Activated CD4-positive, alpha-beta T cell treated with anti-CD3 and anti-CD28 coated beads, Interleukin-2, amount 10 ng/mL, durations not matched to agents 7 days and 5 days (primary cell): ENCODE measurements around the gene ODC1. TPM values are rescaled to one million over a fixed set of nuclear protein-coding genes. Genes with fewer than 3 reads are reported as not detected.

ENCODE experiments used
- CTCF ChIA-PET: fragments of 350-600 bp; sonication (Branson Sonifier 250); formaldehyde crosslinking; loops from one replicate; lab custom pipeline; 2021; ENCODE audit warnings: antibody characterized with exemption; lab: Charles Lee
- POLR2A ChIA-PET: fragments of 350-600 bp; sonication (Branson Sonifier 250); formaldehyde crosslinking; loops from one replicate; lab custom pipeline; 2021; ENCODE audit warnings: antibody characterized with exemption; lab: Charles Lee
- DNase-seq: peaks from one replicate; pipeline ENCODE4 v3.0.0-alpha.2; 2020
- H3K27ac Mint-ChIP-seq: one replicate; pipeline ENCODE4 v1.8.0; 2021; ENCODE audit warnings: mild to moderate bottlenecking, moderate library complexity, mixed read lengths
- H3K27me3 Mint-ChIP-seq: one replicate; pipeline ENCODE4 v1.8.0; 2021; ENCODE audit warnings: mixed read lengths
- H3K36me3 Mint-ChIP-seq: one replicate; pipeline ENCODE4 v1.8.0; 2021; ENCODE audit warnings: low read depth, mixed read lengths
- H3K4me1 Mint-ChIP-seq: one replicate; pipeline ENCODE4 v1.8.0; 2021; ENCODE audit warnings: mixed read lengths
- H3K4me3 Mint-ChIP-seq: one replicate; pipeline ENCODE4 v1.8.0; 2021; ENCODE audit warnings: mild to moderate bottlenecking, moderate library complexity, mixed read lengths
- H3K9me3 Mint-ChIP-seq: one replicate; pipeline ENCODE4 v1.8.0; 2021; ENCODE audit warnings: mixed read lengths
- total RNA-seq, 2 experiments: library from RNA; stranded (reverse); gene quantifications; one replicate each; pipeline ENCODE4 v1.2.3, GENCODE V29; 2021

ODC1 gene
- total RNA-seq, 2 experiments from 2014 or later: 47.1 to 50.3 TPM

DNA sequence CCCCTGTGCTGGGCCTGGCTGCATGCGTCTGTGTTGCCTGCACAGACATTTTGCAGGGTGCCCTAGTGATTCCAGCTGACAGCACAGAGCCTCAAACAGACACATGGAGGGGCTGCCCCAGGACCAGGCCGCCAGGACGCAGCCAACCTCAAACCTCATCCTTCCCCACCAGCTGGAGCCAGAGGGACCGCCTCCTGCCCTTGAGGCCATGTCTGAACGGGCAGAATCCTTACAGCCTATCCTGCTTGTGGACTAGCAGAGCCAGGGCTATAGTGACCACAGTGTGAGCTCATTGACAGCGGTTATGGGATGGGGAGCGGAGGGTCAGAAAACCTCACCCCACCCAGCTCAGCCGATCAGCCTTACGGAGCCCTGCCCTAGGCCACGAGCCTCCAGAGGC, 22.4 kb downstream of the ODC1 start:
- H3K4me3 Mint-ChIP-seq: no peak overlapping the region
- no peaks in the 10 kb centered on the region for H3K36me3 Mint-ChIP-seq
- no peaks in the 10 kb centered on the region for H3K4me1 Mint-ChIP-seq
- H3K9me3 Mint-ChIP-seq: no peaks in the 10 kb centered on the region
- POLR2A ChIA-PET: no interaction called here
- no peaks in the 10 kb centered on the region for H3K27me3 Mint-ChIP-seq
- no peak for DNase-seq
- CTCF ChIA-PET: interaction anchor here (0.5 to 3.5 kb wide), 5 partner anchors 9 to 52 kb away, joined by 3 to 16 read pairs (median 4); partner anchors contain the start of gene ODC1
- no peak overlapping the region for H3K27ac Mint-ChIP-seq

GRCh38 chr2:10424916-10425505, 23.1 kb downstream of the ODC1 start:
- H3K4me3 Mint-ChIP-seq: no peak overlapping the region
- H3K27me3 Mint-ChIP-seq: no peaks in the 10 kb centered on the region
- H3K4me1 Mint-ChIP-seq: no peaks in the 10 kb centered on the region
- POLR2A ChIA-PET: no interaction called here
- no peaks in the 10 kb centered on the region for H3K9me3 Mint-ChIP-seq
- no peak overlapping the region for H3K27ac Mint-ChIP-seq
- DNase-seq: no peak
- H3K36me3 Mint-ChIP-seq: peaks cover 2% of the 10 kb centered on the region
- CTCF ChIA-PET: interaction anchor here (0.5 to 3.5 kb wide), 4 partner anchors 9 to 300 kb away, joined by 3 to 16 read pairs (median 8); no protein-coding TSS in a partner anchor

DNA sequence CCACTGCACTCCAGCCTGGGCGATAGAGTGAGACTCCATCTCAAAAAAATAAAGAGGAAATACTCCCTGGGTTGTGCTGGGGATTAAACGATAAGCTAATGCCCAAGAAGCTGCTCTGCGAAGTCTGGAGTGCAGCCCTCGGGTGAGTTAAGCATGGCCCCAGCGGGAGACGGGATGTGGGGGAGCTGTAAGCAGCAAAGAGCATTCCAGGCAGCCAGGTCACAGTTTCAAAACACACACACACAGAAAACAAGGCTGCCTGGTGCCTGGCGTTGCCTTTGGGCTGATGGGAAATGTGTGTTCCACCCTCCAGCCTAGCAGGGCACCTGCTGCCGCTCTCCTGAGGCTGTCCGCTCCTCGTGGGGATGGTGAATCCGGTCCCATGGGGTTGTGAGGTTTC, 24.1 kb downstream of the ODC1 start:
- CTCF ChIA-PET: interaction anchor here (3.3 to 3.5 kb wide), 2 partner anchors 10 to 15 kb away, joined by 13 to 16 read pairs; no protein-coding TSS in a partner anchor
- Mint-ChIP-seq H3K27ac (no peak overlapping the region), H3K4me1 (no peaks in the 10 kb centered on the region), H3K4me3 (no peak overlapping the region), H3K36me3 (peaks cover 2% of the 10 kb centered on the region), H3K27me3 (no peaks in the 10 kb centered on the region), H3K9me3 (no peaks in the 10 kb centered on the region)
- POLR2A ChIA-PET: no interaction called here
- no peak for DNase-seq

GRCh38 chr2:10423400-10423774, 24.7 kb downstream of the ODC1 start:
- ChIA-PET POLR2A (no interaction called here), CTCF (interaction anchor here (1.4 to 3.5 kb wide), 2 partner anchors 11 to 14 kb away, joined by 4 to 16 read pairs; no protein-coding TSS in a partner anchor)
- H3K4me1 Mint-ChIP-seq: no peaks in the 10 kb centered on the region
- peaks cover 2% of the 10 kb centered on the region for H3K36me3 Mint-ChIP-seq
- no peaks in the 10 kb centered on the region for H3K27me3 Mint-ChIP-seq
- no peak overlapping the region for H3K4me3 Mint-ChIP-seq
- H3K9me3 Mint-ChIP-seq: no peaks in the 10 kb centered on the region
- no peak for DNase-seq
- H3K27ac Mint-ChIP-seq: no peak overlapping the region

GRCh38 chr2:10422732-10423399, 25.3 kb downstream of the ODC1 start:
- no peak for DNase-seq
- no peak overlapping the region for H3K4me3 Mint-ChIP-seq
- H3K27ac Mint-ChIP-seq: no peak overlapping the region
- no peaks in the 10 kb centered on the region for H3K9me3 Mint-ChIP-seq
- ChIA-PET CTCF (interaction anchor here (1.4 kb wide), 1 partner anchor 14 kb away, joined by 4 read pairs; no protein-coding TSS in a partner anchor), POLR2A (no interaction called here)
- H3K4me1 Mint-ChIP-seq: no peaks in the 10 kb centered on the region
- H3K27me3 Mint-ChIP-seq: no peaks in the 10 kb centered on the region
- H3K36me3 Mint-ChIP-seq: peaks cover 2% of the 10 kb centered on the region

GRCh38 chr2:10422251-10422650, 25.9 kb downstream of the ODC1 start:
- Mint-ChIP-seq H3K9me3 (no peaks in the 10 kb centered on the region), H3K27me3 (no peaks in the 10 kb centered on the region), H3K4me1 (no peaks in the 10 kb centered on the region), H3K4me3 (no peak overlapping the region), H3K36me3 (peaks cover 2% of the 10 kb centered on the region), H3K27ac (no peak overlapping the region)
- CTCF ChIA-PET: interaction anchor here (1.4 to 1.7 kb wide), 2 partner anchors 13 kb away, joined by 4 to 6 read pairs; no protein-coding TSS in a partner anchor
- no peak for DNase-seq
- POLR2A ChIA-PET: no interaction called here

DNA sequence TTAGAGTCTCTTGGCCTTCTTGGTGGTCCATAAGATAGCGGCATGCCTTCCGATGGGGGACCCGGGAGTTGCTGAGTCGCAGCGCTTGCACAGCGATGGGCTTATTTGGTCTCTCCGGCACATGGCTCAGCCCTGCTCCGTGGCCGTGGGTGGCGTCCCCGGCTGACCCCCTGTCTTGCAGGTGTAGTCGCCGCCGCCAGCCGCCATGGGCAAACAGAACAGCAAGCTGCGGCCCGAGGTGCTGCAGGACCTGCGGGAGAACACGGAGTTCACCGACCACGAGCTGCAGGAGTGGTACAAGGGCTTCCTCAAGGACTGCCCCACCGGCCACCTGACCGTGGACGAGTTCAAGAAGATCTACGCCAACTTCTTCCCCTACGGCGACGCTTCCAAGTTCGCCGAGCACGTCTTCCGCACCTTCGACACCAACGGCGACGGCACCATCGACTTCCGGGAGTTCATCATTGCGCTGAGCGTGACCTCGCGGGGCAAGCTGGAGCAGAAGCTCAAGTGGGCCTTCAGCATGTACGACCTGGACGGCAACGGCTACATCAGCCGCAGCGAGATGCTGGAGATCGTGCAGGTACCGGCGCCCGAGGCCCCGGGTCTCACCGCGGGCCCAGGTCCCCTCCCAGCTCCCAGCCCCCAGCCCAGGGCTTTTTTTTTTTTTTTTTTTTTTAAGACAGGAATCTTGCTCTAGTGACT, 28.4 kb downstream of the ODC1 start:
- Mint-ChIP-seq H3K27me3 (no peaks in the 10 kb centered on the region), H3K4me1 (no peaks in the 10 kb centered on the region), H3K27ac (no peak overlapping the region), H3K36me3 (peaks cover 2% of the 10 kb centered on the region), H3K9me3 (no peaks in the 10 kb centered on the region), H3K4me3 (no peak overlapping the region)
- POLR2A ChIA-PET: no interaction called here
- no peak for DNase-seq
- CTCF ChIA-PET: interaction anchor here (0.6 to 2.5 kb wide), 6 partner anchors 10 to 349 kb away, joined by 3 to 10 read pairs (median 4); no protein-coding TSS in a partner anchor

- POLR2A ChIA-PET: no interaction called here
- Mint-ChIP-seq H3K27ac (no peak overlapping the region), H3K9me3 (no peaks in the 10 kb centered on the region), H3K27me3 (no peaks in the 10 kb centered on the region), H3K4me3 (no peak overlapping the region), H3K4me1 (no peaks in the 10 kb centered on the region), H3K36me3 (peaks cover 2% of the 10 kb centered on the region)
- CTCF ChIA-PET: interaction anchor here (0.6 to 5.3 kb wide), 7 partner anchors 8 to 345 kb away, joined by 3 to 30 read pairs (median 5); no protein-coding TSS in a partner anchor
- DNase-seq: no peak
Measured at GRCh38 chr2:10417551-10418335, 30.4 kb downstream of the ODC1 start.

DNA sequence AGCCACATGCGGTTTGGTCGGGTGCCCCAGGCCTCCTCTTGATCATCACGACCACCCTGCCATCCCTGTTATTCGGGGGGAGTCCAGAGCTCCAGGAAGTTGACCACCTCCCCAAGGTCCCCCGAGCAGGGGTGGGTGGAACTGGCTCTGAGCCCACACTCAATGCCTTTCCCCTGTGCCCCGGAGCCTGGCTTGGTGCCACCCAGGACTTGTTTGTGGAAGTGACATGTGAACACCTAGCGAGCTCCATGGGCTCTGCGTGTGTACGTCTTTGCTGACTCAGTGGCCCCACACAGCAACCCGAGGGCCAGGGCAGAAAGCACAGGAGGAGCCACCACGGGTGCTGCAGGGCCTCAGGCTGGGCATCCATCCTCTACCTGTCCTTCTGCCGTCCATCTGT, 32.5 kb downstream of the ODC1 start:
- Mint-ChIP-seq H3K27ac (no peak overlapping the region), H3K4me1 (no peaks in the 10 kb centered on the region), H3K27me3 (no peaks in the 10 kb centered on the region), H3K4me3 (no peak overlapping the region), H3K9me3 (no peaks in the 10 kb centered on the region), H3K36me3 (peaks cover 5% of the 10 kb centered on the region)
- DNase-seq: no peak
- ChIA-PET POLR2A (no interaction called here), CTCF (interaction anchor here (1.0 to 5.3 kb wide), 2 partner anchors 17 to 19 kb away, joined by 4 to 30 read pairs; no protein-coding TSS in a partner anchor)

GRCh38 chr2:10415048-10415447, 33.1 kb downstream of the ODC1 start:
- Mint-ChIP-seq H3K4me1 (peaks cover 3% of the 10 kb centered on the region), H3K27ac (no peak overlapping the region), H3K9me3 (no peaks in the 10 kb centered on the region), H3K4me3 (no peak overlapping the region), H3K27me3 (no peaks in the 10 kb centered on the region), H3K36me3 (peaks cover 5% of the 10 kb centered on the region)
- ChIA-PET CTCF (interaction anchor here (1.0 to 5.3 kb wide), 2 partner anchors 18 to 20 kb away, joined by 4 to 30 read pairs; no protein-coding TSS in a partner anchor), POLR2A (no interaction called here)
- DNase-seq: no peak

- Mint-ChIP-seq H3K36me3 (peaks cover 5% of the 10 kb centered on the region), H3K27ac (no peak overlapping the region), H3K9me3 (no peaks in the 10 kb centered on the region), H3K4me3 (no peak overlapping the region), H3K27me3 (no peaks in the 10 kb centered on the region), H3K4me1 (peaks cover 4% of the 10 kb centered on the region)
- DNase-seq: no peak
- ChIA-PET CTCF (interaction anchor here (5.3 kb wide), 1 partner anchor 20 kb away, joined by 30 read pairs; no protein-coding TSS in a partner anchor), POLR2A (no interaction called here)
Measured at GRCh38 chr2:10414591-10414990, 33.5 kb downstream of the ODC1 start.

GRCh38 chr2:10413991-10414451, 34.1 kb downstream of the ODC1 start:
- Mint-ChIP-seq H3K9me3 (no peaks in the 10 kb centered on the region), H3K4me1 (peaks cover 8% of the 10 kb centered on the region), H3K27me3 (no peaks in the 10 kb centered on the region), H3K27ac (no peak overlapping the region), H3K36me3 (peaks cover 5% of the 10 kb centered on the region), H3K4me3 (no peak overlapping the region)
- ChIA-PET POLR2A (no interaction called here), CTCF (interaction anchor here (0.5 to 5.3 kb wide), 2 partner anchors 21 to 326 kb away, joined by 3 to 30 read pairs; no protein-coding TSS in a partner anchor)
- no peak for DNase-seq
